ENCODE measurements around the gene GRIK4. TPM values are rescaled to one million over a fixed set of nuclear protein-coding genes. Genes with fewer than 3 reads are reported as not detected.

GRIK4 gene
- total and polyA plus RNA-seq, 2 of the 4 experiments (the other 2 are of a cell fraction) = 0.18 to 0.38 TPM

- ATAC-seq (ENCODE audit: low read depth) = peak; percentile 42
- Histone ChIP-seq H4K20me1 (ENCODE audit: insufficient read depth, low read length) (no peaks in the 10 kb centered on the region), H3K56ac (ENCODE audit: extremely low read depth, insufficient read depth, low read length) (no peak overlapping the region), H2BK5ac (ENCODE audit: low read depth, low read length, poor library complexity, severe bottlenecking) (no peak overlapping the region), H3K4me1 (ENCODE audit: control insufficient read depth, insufficient read depth, low read length) (peaks cover 2% of the 10 kb centered on the region; the same call in 1 of the 2 replicates), H2AK5ac (ENCODE audit: low read depth, low read length) (no peak overlapping the region), H3K27ac (ENCODE audit: insufficient read depth, low read length) (no peak overlapping the region), H3K23ac (ENCODE audit: low read depth, low read length) (no peak overlapping the region), H4K91ac (ENCODE audit: insufficient read depth, low read depth, low read length) (no peak overlapping the region), H4K8ac (ENCODE audit: low read depth in 2 of 2, low read length in 2 of 2) (no peak overlapping the region), H3K9ac (ENCODE audit: low read depth, low read length) (no peak overlapping the region), H3K4ac (ENCODE audit: low read depth, low read length) (no peak overlapping the region), H3K9me1 (ENCODE audit: insufficient read depth, low read length) (no peaks in the 10 kb centered on the region), H2BK120ac (ENCODE audit: low read depth, low read length) (no peak overlapping the region), H3K79me1 (ENCODE audit: low read depth in 1 of 2, low read length in 2 of 2) (no peaks in the 10 kb centered on the region), H3K36me3 (ENCODE audit: control insufficient read depth, insufficient read depth, low read length) (no peaks in the 10 kb centered on the region), H3K9me3 (ENCODE audit: control insufficient read depth, insufficient read depth, low read length) (peaks cover 2% of the 10 kb centered on the region; the same call in 1 of the 2 replicates), H3K4me3 (ENCODE audit: insufficient read depth, low read depth, low read length) (no peak overlapping the region), H4K5ac (ENCODE audit: low read depth, low read length) (no peak overlapping the region), H2AK9ac (replicated peaks; ENCODE audit: low read depth, low read length, poor library complexity) (no peak overlapping the region), H2AFZ (replicated peaks; ENCODE audit: low read length, poor library complexity) (no peak overlapping the region), H3K27me3 (ENCODE audit: control insufficient read depth, insufficient read depth, low read length) (peaks cover 9% of the 10 kb centered on the region; the same call in 1 of the 2 replicates), H3K4me2 (ENCODE audit: low read depth, low read length) (no peak overlapping the region), H2BK20ac (ENCODE audit: low read depth, low read length) (no peak overlapping the region), H3K18ac (ENCODE audit: low read depth, low read length) (no peak overlapping the region), H3K14ac (replicated peaks; ENCODE audit: low read depth, low read length) (no peak overlapping the region), H2BK15ac (ENCODE audit: low read depth, low read length) (no peak overlapping the region)
- ChIA-PET CTCF (interaction anchor here (2.8 kb wide), 1 partner anchor 11 kb away, joined by 13 read pairs; no protein-coding TSS in a partner anchor), POLR2A (ENCODE audit: unreplicated experiment) (no interaction called here)
- in situ Hi-C loops (cut with MboI; ENCODE audit: low sequenced_read_pairs) (no loop called here), intact Hi-C loops (cut with micrococcal nuclease) (no loop called here), dilution Hi-C loops (cut with HindIII; ENCODE audit: low sequenced_read_pairs, unreplicated experiment) (no loop called here)
- TF ChIP-seq, protein P1, sequence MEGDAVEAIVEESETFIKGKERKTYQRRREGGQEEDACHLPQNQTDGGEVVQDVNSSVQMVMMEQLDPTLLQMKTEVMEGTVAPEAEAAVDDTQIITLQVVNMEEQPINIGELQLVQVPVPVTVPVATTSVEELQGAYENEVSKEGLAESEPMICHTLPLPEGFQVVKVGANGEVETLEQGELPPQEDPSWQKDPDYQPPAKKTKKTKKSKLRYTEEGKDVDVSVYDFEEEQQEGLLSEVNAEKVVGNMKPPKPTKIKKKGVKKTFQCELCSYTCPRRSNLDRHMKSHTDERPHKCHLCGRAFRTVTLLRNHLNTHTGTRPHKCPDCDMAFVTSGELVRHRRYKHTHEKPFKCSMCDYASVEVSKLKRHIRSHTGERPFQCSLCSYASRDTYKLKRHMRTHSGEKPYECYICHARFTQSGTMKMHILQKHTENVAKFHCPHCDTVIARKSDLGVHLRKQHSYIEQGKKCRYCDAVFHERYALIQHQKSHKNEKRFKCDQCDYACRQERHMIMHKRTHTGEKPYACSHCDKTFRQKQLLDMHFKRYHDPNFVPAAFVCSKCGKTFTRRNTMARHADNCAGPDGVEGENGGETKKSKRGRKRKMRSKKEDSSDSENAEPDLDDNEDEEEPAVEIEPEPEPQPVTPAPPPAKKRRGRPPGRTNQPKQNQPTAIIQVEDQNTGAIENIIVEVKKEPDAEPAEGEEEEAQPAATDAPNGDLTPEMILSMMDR (conservative IDR thresholded peaks at IDR 0.05; ENCODE audit: low read depth, low read length) = no peak
- no peak for TF ChIP-seq RFX5 (IDR thresholded peaks at IDR 0.05; ENCODE audit: low read depth, low read length)
- no peak for TF ChIP-seq RAD21 (IDR thresholded peaks at IDR 0.05; ENCODE audit: low read length)
- TF ChIP-seq BHLHE40 (IDR thresholded peaks at IDR 0.05; ENCODE audit: low read depth, low read length) = no peak
- TF ChIP-seq RCOR1 (IDR thresholded peaks at IDR 0.05; ENCODE audit: insufficient replicate concordance, low read length) = no peak
- TF ChIP-seq, protein P2, sequence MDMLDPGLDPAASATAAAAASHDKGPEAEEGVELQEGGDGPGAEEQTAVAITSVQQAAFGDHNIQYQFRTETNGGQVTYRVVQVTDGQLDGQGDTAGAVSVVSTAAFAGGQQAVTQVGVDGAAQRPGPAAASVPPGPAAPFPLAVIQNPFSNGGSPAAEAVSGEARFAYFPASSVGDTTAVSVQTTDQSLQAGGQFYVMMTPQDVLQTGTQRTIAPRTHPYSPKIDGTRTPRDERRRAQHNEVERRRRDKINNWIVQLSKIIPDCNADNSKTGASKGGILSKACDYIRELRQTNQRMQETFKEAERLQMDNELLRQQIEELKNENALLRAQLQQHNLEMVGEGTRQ (IDR thresholded peaks at IDR 0.05; ENCODE audit: low read depth, low read length) = no peak
- TF ChIP-seq SMC3 (IDR thresholded peaks at IDR 0.05; ENCODE audit: low read depth, low read length) = no peak
- TF ChIP-seq NFE2L2 (IDR thresholded peaks at IDR 0.05; ENCODE audit: low read depth, low read length) = no peak
- TF ChIP-seq CHD1 (IDR thresholded peaks at IDR 0.05; ENCODE audit: low read depth, low read length) = no peak
- WGBS, 2 experiments (ENCODE audit: extremely low coverage in 2 of 2, insufficient read length in 1 of 2) = 14% methylated on average over 1 of the region's 1 CpG; no CpG with 5 or more reads in 1 of the 2 experiments
- DNase-seq = peak; percentile 22
- BruUV-seq (replicated peaks) = no TSS peak
Observed at GRCh38 chr11:120674542-120674941, 163.0 kb downstream of the GRIK4 start.
